ENCODE results near the gene HACL1.

DNA sequence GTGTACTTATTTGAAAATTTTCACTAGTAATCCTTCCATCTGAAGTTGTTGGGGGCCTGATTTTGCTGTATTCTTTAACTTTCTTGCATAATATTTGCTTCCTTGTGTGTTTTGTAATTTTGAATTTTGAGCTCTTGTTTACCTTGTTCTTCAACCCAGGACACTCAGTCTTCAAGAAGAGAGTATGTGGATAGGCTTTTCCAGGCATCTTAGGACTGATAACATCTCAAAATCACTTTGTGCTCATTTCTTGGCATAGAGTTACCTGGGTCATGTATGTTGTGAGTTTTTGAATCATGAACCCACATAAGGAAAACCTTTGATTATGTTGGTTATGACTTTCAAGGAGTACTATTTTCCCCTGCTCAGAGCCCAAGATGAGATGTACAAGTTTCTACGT, 13.6 kb upstream of the HACL1 start:
- no peak for TF ChIP-seq CTCF (conservative IDR thresholded peaks at IDR 0.05)
- TF ChIP-seq EZH2 (IDR thresholded peaks at IDR 0.05; ENCODE audit: low read depth): no peak

Measured in PC-9 (cell line).